ENCODE data around the gene KRCC1.
"Not testable (repeated sequence)": the region's sequence is repeated elsewhere in the genome, so short reads cannot be mapped to it uniquely, and the experiment has no call there.

DNA sequence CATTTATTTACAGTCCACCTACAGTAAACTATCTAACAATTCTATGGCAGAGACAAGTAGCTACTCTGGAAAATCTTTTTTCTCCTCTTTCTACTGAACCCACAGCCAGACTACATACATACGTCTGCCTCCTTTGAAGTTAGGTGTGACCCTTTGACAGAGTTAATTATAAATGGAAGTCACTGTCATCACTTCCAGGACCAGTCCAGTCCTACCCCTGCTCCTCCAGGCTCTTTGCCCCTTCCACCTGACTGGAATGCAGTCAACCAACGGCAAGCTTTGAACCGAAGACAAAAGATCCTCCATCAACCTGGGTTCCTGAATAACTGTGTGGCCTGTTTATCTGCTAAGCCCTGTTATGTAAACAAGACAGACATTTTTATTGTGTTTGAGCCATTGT lies 74.4 kb downstream of the KRCC1 start:
- TF ChIP-seq ZFP30 (CRISPR knock-in tag; IDR thresholded peaks at IDR 0.05); TSHZ2 (CRISPR knock-in tag; IDR thresholded peaks at IDR 0.05); ZFP3 (CRISPR knock-in tag; IDR thresholded peaks at IDR 0.05); PPARA (CRISPR knock-in tag; IDR thresholded peaks at IDR 0.05; ENCODE audit: borderline replicate concordance); CSDC2 (CRISPR knock-in tag; IDR thresholded peaks at IDR 0.05); ZC3H10 (CRISPR knock-in tag; IDR thresholded peaks at IDR 0.05); ZNF70 (CRISPR knock-in tag; IDR thresholded peaks at IDR 0.05); CREB5 (CRISPR knock-in tag; IDR thresholded peaks at IDR 0.05; ENCODE audit: low read depth); TOX (CRISPR knock-in tag; IDR thresholded peaks at IDR 0.05; ENCODE audit: borderline replicate concordance); GLIS3 (CRISPR knock-in tag; IDR thresholded peaks at IDR 0.05); POU6F1 (CRISPR knock-in tag; IDR thresholded peaks at IDR 0.05; ENCODE audit: borderline replicate concordance, low read depth); ZNF565 (CRISPR knock-in tag; conservative IDR thresholded peaks at IDR 0.05; ENCODE audit: low read depth): not testable (repeated sequence)
- TF ChIP-seq, protein P1, sequence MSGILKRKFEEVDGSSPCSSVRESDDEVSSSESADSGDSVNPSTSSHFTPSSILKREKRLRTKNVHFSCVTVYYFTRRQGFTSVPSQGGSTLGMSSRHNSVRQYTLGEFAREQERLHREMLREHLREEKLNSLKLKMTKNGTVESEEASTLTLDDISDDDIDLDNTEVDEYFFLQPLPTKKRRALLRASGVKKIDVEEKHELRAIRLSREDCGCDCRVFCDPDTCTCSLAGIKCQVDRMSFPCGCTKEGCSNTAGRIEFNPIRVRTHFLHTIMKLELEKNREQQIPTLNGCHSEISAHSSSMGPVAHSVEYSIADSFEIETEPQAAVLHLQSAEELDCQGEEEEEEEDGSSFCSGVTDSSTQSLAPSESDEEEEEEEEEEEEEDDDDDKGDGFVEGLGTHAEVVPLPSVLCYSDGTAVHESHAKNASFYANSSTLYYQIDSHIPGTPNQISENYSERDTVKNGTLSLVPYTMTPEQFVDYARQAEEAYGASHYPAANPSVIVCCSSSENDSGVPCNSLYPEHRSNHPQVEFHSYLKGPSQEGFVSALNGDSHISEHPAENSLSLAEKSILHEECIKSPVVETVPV (CRISPR knock-in tag; IDR thresholded peaks at IDR 0.05): not testable (repeated sequence)

Data from SK-N-SH treated with all-trans-retinoic acid at 6 μM for 48 hours (cell line).